Measurements from ENCODE around the gene GTSE1. TPM values are rescaled to one million over a fixed set of nuclear protein-coding genes. Genes with fewer than 3 reads are reported as not detected.
"Not testable (repeated sequence)": the region's sequence is repeated elsewhere in the genome, so short reads cannot be mapped to it uniquely, and the experiment has no call there.

The GTSE1 gene
- total RNA-seq, 1 experiment from 2014 or later: 25.3 TPM

DNA sequence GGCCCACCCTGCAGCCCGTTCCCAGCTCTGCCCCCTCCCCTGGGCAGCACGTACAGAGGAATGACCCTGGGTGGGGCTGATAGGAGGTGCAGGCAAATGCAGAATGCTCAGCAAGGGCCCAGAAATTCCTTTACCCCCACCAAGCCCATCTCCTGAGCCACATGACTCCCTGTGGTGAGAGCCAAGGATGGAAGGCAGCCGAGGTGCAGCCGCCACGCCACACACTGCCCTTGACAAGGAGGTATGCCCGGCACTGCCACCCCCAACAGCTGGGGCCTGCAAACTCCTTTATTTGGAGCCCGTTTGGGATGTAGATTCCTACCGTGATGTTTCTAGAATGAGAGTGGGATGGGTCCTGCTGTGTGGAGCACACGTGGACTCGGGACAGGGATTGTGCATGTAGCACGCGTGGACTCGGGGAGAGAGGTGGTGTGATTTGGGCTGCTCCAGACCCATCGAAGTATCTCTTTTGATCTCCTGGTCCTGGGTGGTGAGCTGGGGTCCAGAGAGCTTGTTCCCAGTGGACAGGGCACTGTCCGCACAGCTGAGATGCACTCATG is 12.9 kb downstream of the GTSE1 start:
- H3K9me3 ChIP-seq: no peaks in the 10 kb centered on the region
- no peak overlapping the region for H3K4me3 ChIP-seq
- H3K36me3 ChIP-seq: peaks cover 68% of the 10 kb centered on the region
- no peak for DNase-seq
- H3K27me3 ChIP-seq: no peaks in the 10 kb centered on the region

GRCh38 chr22:46312056-46312455 is 15.4 kb downstream of the GTSE1 start:
- peaks cover 77% of the 10 kb centered on the region for H3K36me3 ChIP-seq
- no peak overlapping the region for H3K4me3 ChIP-seq
- no peak for DNase-seq
- no peaks in the 10 kb centered on the region for H3K27me3 ChIP-seq
- H3K9me3 ChIP-seq: no peaks in the 10 kb centered on the region

GRCh38 chr22:46312848-46313247 is 16.2 kb downstream of the GTSE1 start:
- not testable (repeated sequence) for DNase-seq, H3K9me3 ChIP-seq, H3K4me3 ChIP-seq, H3K27me3 ChIP-seq
- H3K36me3 ChIP-seq: peaks cover 84% of the 10 kb centered on the region

GRCh38 chr22:46315976-46316375 is 19.3 kb downstream of the GTSE1 start:
- Histone ChIP-seq H3K9me3 (no peaks in the 10 kb centered on the region), H3K36me3 (peaks cover 80% of the 10 kb centered on the region), H3K27me3 (no peaks in the 10 kb centered on the region), H3K4me3 (no peak overlapping the region)
- DNase-seq: no peak

GRCh38 chr22:46317646-46318045 is 21.0 kb downstream of the GTSE1 start:
- Histone ChIP-seq H3K9me3 (no peaks in the 10 kb centered on the region), H3K4me3 (no peak overlapping the region), H3K27me3 (no peaks in the 10 kb centered on the region), H3K36me3 (peaks cover 71% of the 10 kb centered on the region)
- DNase-seq: no peak

GRCh38 chr22:46318576-46318975 is 21.9 kb downstream of the GTSE1 start:
- Histone ChIP-seq H3K4me3 (no peak overlapping the region), H3K9me3 (no peaks in the 10 kb centered on the region), H3K27me3 (no peaks in the 10 kb centered on the region), H3K36me3 (peaks cover 64% of the 10 kb centered on the region)
- no peak for DNase-seq

- no peak overlapping the region for H3K4me3 ChIP-seq
- H3K9me3 ChIP-seq: no peaks in the 10 kb centered on the region
- H3K36me3 ChIP-seq: peaks cover 62% of the 10 kb centered on the region
- no peak for DNase-seq
- H3K27me3 ChIP-seq: no peaks in the 10 kb centered on the region
Observed at GRCh38 chr22:46319319-46319718, 22.6 kb downstream of the GTSE1 start.

GRCh38 chr22:46320166-46320710 is 23.6 kb downstream of the GTSE1 start:
- no peak overlapping the region for H3K4me3 ChIP-seq
- H3K9me3 ChIP-seq: no peaks in the 10 kb centered on the region
- H3K27me3 ChIP-seq: no peaks in the 10 kb centered on the region
- peaks cover 65% of the 10 kb centered on the region for H3K36me3 ChIP-seq
- DNase-seq: no peak

DNA sequence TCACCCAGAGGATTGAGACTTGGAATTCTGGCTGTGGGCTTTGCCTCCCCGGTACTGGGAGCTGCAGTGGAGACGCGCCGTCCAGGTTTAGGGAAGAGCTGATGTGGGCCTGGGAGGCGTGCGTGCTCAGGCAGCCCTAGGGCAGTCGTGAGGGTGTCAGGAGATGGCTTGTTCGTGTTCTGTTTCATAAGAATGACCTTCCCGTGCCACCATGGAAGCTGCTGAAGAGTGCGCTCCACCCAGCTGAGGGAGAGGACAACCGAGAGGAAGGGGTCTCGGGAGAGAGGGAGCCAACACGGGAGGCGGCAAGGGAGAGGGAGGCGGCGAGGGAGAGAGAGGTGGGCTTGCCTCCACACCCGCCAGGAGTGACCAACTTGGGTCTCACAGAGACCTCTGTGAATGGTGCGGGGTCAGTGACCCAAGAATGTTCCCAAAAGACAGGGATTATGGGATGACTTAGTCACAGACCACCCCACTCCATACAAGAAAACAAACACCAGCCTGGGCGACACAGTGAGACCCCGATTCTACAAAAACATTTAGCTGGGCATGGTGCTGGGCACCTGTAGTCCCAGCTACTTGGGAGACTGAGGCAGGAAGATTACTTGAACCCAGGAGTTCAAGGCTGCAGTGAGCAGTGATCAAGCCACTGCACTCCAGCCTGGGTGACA is 24.2 kb downstream of the GTSE1 start:
- Histone ChIP-seq H3K4me3 (no peak overlapping the region), H3K9me3 (no peaks in the 10 kb centered on the region), H3K27me3 (no peaks in the 10 kb centered on the region), H3K36me3 (peaks cover 63% of the 10 kb centered on the region)
- no peak for DNase-seq

DNA sequence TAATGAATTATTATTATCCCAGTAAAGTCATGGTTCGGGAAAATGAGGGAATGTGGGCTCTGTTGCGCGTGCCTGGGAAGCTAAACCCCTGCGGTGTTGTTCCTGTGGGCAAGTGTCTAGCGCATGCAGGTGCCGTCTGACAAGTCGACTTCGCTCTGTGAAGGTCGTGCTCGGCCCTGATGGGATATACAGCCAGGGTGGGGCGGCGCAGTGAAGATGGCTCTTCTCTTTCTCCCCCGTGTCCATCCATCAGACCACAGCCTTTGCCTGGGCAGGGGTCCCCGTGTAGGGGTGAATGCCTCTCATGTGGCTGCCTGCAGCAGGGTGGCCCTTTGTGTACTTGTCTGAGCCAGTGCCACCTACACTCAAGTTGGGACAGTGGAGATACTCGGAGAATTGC is 26.0 kb downstream of the GTSE1 start:
- Histone ChIP-seq H3K27me3 (no peaks in the 10 kb centered on the region), H3K4me3 (no peak overlapping the region), H3K36me3 (peaks cover 63% of the 10 kb centered on the region), H3K9me3 (no peaks in the 10 kb centered on the region)
- DNase-seq: no peak

GRCh38 chr22:46323162-46323561 is 26.5 kb downstream of the GTSE1 start:
- no peak overlapping the region for H3K4me3 ChIP-seq
- no peaks in the 10 kb centered on the region for H3K27me3 ChIP-seq
- DNase-seq: no peak
- peaks cover 63% of the 10 kb centered on the region for H3K36me3 ChIP-seq
- H3K9me3 ChIP-seq: no peaks in the 10 kb centered on the region

- Histone ChIP-seq H3K4me3 (no peak overlapping the region), H3K36me3 (peaks cover 74% of the 10 kb centered on the region)
Observed at GRCh38 chr22:46326066-46326680, 29.5 kb downstream of the GTSE1 start.

DNA sequence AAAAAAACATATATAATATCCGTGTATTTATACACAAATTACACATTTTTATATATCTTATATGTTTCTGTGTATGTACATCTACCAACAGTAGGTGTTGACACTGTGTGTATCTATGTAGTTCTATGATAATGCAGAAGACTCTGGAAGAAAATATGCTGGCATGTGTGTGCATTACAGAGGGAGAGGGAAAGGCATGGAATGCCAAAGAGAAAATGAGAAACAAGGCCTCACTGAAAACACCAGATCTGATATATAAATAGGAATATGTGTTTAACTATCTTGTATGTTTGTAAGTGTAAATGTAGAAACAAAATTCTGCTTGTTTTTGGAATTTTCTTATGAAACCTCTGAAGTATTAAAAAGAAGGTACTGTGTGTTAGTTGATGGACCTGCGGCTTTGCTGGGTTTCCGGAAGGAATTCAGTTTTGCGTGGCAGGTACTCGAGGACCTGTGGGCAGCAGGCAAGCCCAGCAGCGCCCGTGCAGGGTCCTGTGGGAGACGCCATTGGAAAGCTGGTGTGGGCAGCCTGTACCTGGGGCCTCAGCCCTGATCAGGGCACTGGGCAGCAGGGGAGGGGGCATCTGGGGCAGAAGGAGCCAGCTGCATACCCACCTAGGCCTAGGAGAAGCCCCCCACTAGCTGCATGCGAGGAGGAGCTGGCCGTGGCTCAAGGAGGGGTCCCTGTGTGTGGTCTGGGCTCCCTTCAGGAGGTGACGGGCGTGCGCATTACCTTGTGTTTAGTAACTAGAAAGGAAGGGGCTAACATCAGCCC is 31.2 kb downstream of the GTSE1 start:
- DNase-seq: no peak
- H3K36me3 ChIP-seq: peaks cover 83% of the 10 kb centered on the region
- no peak overlapping the region for H3K4me3 ChIP-seq
- H3K9me3 ChIP-seq: no peaks in the 10 kb centered on the region
- no peaks in the 10 kb centered on the region for H3K27me3 ChIP-seq

More at GRCh38 chr22:46326066-46326680, 29.5 kb downstream of the GTSE1 start:
- Histone ChIP-seq H3K27me3 (no peaks in the 10 kb centered on the region), H3K9me3 (no peaks in the 10 kb centered on the region)
- no peak for DNase-seq

DNA sequence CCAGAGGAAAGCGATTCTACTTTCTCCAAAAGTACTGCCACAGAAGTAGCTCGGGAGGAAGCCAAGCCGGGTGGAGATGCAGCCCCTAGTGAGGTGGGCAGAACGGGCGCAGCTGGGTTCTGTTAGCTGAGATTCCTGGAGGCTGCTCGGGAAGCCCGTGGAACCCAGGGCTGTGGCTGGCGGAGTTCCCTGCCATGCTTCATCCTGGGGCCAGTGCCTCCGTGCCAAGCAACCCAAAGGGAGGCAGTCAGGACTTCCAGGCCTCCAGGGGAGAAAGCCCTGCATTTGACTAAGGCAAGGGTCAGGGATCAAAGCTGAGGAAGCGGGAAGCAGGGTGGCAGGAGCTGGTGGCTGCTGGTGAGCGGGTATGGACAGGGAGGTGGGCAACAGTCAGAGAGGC is 32.1 kb downstream of the GTSE1 start:
- no peaks in the 10 kb centered on the region for H3K27me3 ChIP-seq
- no peaks in the 10 kb centered on the region for H3K9me3 ChIP-seq
- H3K36me3 ChIP-seq: peaks cover 88% of the 10 kb centered on the region
- H3K4me3 ChIP-seq: no peak overlapping the region
- DNase-seq: no peak

GRCh38 chr22:46329616-46330015 is 32.9 kb downstream of the GTSE1 start:
- H3K36me3 ChIP-seq: peaks cover 80% of the 10 kb centered on the region
- no peak overlapping the region for H3K4me3 ChIP-seq
- H3K27me3 ChIP-seq: no peaks in the 10 kb centered on the region
- H3K9me3 ChIP-seq: no peaks in the 10 kb centered on the region
- no peak for DNase-seq

DNA sequence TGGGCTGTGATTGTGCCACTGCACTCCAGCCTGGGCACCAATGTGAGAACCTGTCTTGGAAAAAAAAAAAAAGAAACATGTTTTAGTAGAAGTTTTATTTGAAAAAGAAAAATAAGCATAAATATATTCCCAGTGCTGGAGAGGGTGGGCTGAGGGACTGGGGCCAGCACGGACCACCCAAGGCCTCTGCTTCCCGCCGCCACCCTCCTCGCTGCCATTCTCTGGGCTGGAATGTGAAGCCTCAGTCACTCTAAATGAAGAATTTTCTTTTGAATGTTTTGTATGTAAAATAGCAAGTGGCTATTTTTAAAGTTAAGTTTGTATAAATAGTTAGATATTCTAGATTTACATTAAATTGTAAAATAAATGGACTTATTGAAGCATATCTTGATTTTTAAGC is 33.8 kb downstream of the GTSE1 start:
- Histone ChIP-seq H3K27me3 (no peaks in the 10 kb centered on the region), H3K4me3 (no peak overlapping the region), H3K9me3 (no peaks in the 10 kb centered on the region), H3K36me3 (peaks cover 73% of the 10 kb centered on the region)
- no peak for DNase-seq

GRCh38 chr22:46331496-46331895 is 34.8 kb downstream of the GTSE1 start:
- no peaks in the 10 kb centered on the region for H3K9me3 ChIP-seq
- DNase-seq: no peak
- H3K36me3 ChIP-seq: peaks cover 63% of the 10 kb centered on the region
- no peaks in the 10 kb centered on the region for H3K27me3 ChIP-seq
- no peak overlapping the region for H3K4me3 ChIP-seq
